ENCODE data around the gene TSPAN14. TPM values are rescaled to one million over a fixed set of nuclear protein-coding genes. Genes with fewer than 3 reads are reported as not detected.
A peak's percentile ranks its signal among the peaks of the same experiment; 100 is the strongest.

Gene TSPAN14
- total and polyA plus RNA-seq, 10 of the 15 experiments (the other 5 are each of a cell fraction or from before 2014, with no cell fraction given), result 2.5 to 31.7 (median 17.9) TPM

- SMC1A ChIA-PET (ENCODE audit: uncharacterized antibody, unreplicated experiment), result interaction anchor here (1.2 to 3.0 kb wide), 3 partner anchors 59 to 79 kb away, joined by 4 to 17 read pairs (median 4); no protein-coding TSS in a partner anchor
- H3K4me2 ChIP-seq (ENCODE audit: control insufficient read depth, insufficient read depth), result no peak overlapping the region; the same call in 1 of the 2 replicates
- no peaks in the 10 kb centered on the region for H3K27me3 ChIP-seq (replicated peaks in 1 of 2; ENCODE audit: control insufficient read depth in 2 of 2, insufficient read depth in 2 of 2, low read length in 1 of 2)
- RAD21 ChIA-PET (ENCODE audit: unreplicated experiment), result interaction anchor here (0.5 to 3.9 kb wide), 6 partner anchors 16 to 83 kb away, joined by 3 to 34 read pairs (median 4); no protein-coding TSS in a partner anchor
- H3K27ac ChIP-seq (ENCODE audit: control insufficient read depth, insufficient read depth), result no peak overlapping the region; the same call in 1 of the 2 replicates
- no peak for FAIRE-seq
- no peaks in the 10 kb centered on the region; the same call in 1 of the 2 replicates for H3K79me2 ChIP-seq (ENCODE audit: control insufficient read depth, insufficient read depth, low read length)
- CTCF ChIA-PET, result interaction anchor here (0.7 to 4.0 kb wide), 7 partner anchors 10 to 161 kb away, joined by 3 to 44 read pairs (median 6); no protein-coding TSS in a partner anchor
- H4K20me1 ChIP-seq (ENCODE audit: control insufficient read depth, insufficient read depth), result no peaks in the 10 kb centered on the region
- peak overlapping the region; percentile 21; the same call in 1 of the 2 replicates for H3K9ac ChIP-seq (ENCODE audit: control insufficient read depth, insufficient read depth, low read length)
- no peaks in the 10 kb centered on the region; the same call in 2 of the 3 replicates for H3K9me3 ChIP-seq (replicated peaks; ENCODE audit: control insufficient read depth, insufficient read depth, low read length)
- no TSS peak for BruUV-seq (replicated peaks)
- peaks cover 28% of the 10 kb centered on the region for H3K4me1 ChIP-seq (ENCODE audit: control insufficient read depth, insufficient read depth, low read length)
- DNase-seq (ENCODE audit: low read depth, low spot score), result no peak
- 45% methylated on average over 7 of the region's 7 CpGs for WGBS (ENCODE audit: insufficient coverage, insufficient replicate concordance, low lambda C conversion rate, missing lambda C conversion rate)
- peak; percentile 30 for ATAC-seq
- intact Hi-C loops (cut with micrococcal nuclease; ENCODE audit: unreplicated experiment), result loop anchor here (2.0 kb wide), 1 partner anchor 59 kb away; no protein-coding TSS in a partner anchor
- in situ Hi-C loops (cut with MboI), result no loop called here
- no peaks in the 10 kb centered on the region for H3K36me3 ChIP-seq (ENCODE audit: control insufficient read depth in 2 of 2, insufficient read depth in 2 of 2, low read length in 1 of 2)
- no peak overlapping the region for H3K4me3 ChIP-seq
- H2AFZ ChIP-seq (ENCODE audit: control insufficient read depth, low read depth, low read length), result no peak overlapping the region
- POLR2A ChIA-PET, result interaction anchor here (1.7 kb wide), 1 partner anchor 60 kb away, joined by 6 read pairs; no protein-coding TSS in a partner anchor
- TF ChIP-seq IKZF1 (conservative IDR thresholded peaks at IDR 0.05) (no peak), ZNF687 (IDR thresholded peaks at IDR 0.05) (peak; percentile 52; the same call in 1 of the 2 replicates), ZNF274 (IDR thresholded peaks at IDR 0.05; ENCODE audit: insufficient read depth, insufficient read length) (no peak), HDGF (IDR thresholded peaks at IDR 0.05) (0 out of 2 replicates have a peak, but pooled peaks have one; percentile 60), SIX5 (IDR thresholded peaks at IDR 0.05; ENCODE audit: low read depth, low read length, severe bottlenecking) (no peak), MYC (IDR thresholded peaks at IDR 0.05; ENCODE audit: insufficient read depth, insufficient read length, insufficient replicate concordance, low read length, severe bottlenecking) (no peak), MXI1 (IDR thresholded peaks at IDR 0.05; ENCODE audit: low read depth, low read length) (no peak), ZNF384 (IDR thresholded peaks at IDR 0.05; ENCODE audit: borderline replicate concordance, low read depth, low read length) (no peak), SMAD1 (IDR thresholded peaks at IDR 0.05; ENCODE audit: low read depth, partially characterized antibody) (no peak), SMARCA5 (IDR thresholded peaks at IDR 0.05) (no peak), USF1 (IDR thresholded peaks at IDR 0.05; ENCODE audit: borderline replicate concordance, extremely low read length, insufficient read depth, low read depth, low read length) (no peak), RUNX3 (IDR thresholded peaks at IDR 0.05; ENCODE audit: low read length) (no peak), POU2F2 (IDR thresholded peaks at IDR 0.05; ENCODE audit: borderline replicate concordance, low read depth, low read length) (no peak), TCF7 (IDR thresholded peaks at IDR 0.05; ENCODE audit: borderline replicate concordance) (no peak), GATAD2B (conservative IDR thresholded peaks at IDR 0.05; ENCODE audit: low read depth) (no peak), IKZF2 (IDR thresholded peaks at IDR 0.05) (no peak), RAD21 (IDR thresholded peaks at IDR 0.05; ENCODE audit: insufficient read depth, low read depth, low read length) (no peak), RFX5 (IDR thresholded peaks at IDR 0.05; ENCODE audit: low read depth, low read length) (no peak)
Measured at GRCh38 chr10:80539421-80540031, 85.4 kb downstream of the TSPAN14 start.
